ENCODE data around the gene IL17RC. TPM values are rescaled to one million over a fixed set of nuclear protein-coding genes. Genes with fewer than 3 reads are reported as not detected.

The IL17RC gene
- polyA plus RNA-seq, 3 donors, result 8.3 to 17.9 (median 9.3) TPM

DNA sequence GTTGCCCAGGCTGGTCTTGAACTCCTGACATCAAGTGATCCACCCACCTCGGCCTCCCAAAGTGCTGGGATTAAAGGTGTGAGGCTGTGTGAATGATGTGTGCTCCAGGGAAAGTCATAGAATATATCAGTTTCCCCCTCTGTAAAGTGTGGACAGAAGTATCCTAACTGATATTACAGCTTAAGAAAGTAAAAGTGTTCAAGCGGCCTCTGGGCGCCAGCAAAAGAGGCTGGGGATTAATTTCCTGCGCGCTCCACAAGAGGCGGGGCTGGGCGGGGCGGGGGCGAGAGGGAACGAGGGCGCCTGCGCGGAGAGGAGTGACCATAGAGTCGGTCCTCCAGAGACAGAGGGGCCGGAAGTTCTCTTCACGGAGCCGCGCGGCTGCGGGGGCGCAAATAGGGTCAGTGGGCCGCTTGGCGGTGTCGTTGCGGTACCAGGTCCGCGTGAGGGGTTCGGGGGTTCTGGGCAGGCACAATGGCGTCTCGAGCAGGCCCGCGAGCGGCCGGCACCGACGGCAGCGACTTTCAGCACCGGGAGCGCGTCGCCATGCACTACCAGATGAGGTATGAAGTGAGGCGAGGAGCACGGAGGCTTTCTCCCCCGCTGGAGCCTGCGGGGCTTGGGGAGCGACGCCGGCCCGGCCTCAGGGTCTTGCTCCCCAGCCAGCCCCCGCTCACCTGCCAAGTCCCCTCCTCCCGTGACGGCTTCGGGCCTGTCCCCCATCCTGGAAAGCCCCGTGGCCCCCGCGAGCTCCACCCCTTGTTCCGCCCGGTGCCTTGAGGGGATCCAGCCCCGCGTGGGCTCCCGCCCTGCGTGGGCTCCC is 26.4 kb upstream of the IL17RC start, which contains the start of gene JAGN1:
Gene JAGN1 (plus strand): TSS at position 362 of the 823 bp plus-strand sequence. CDS start 113 bp downstream, at position 475.
- H3K36me3 ChIP-seq (replicated peaks in 1 of 2; ENCODE audit: control insufficient read depth in 1 of 2, insufficient read depth in 2 of 2, low read length in 2 of 2), result peaks cover 10 to 21% of the 10 kb centered on the region in 2 donors
- H3K4me2 ChIP-seq (replicated peaks; ENCODE audit: extremely low read depth, low read length, poor library complexity, severe bottlenecking), result peak within 1 kb of the TSS; percentile 87
- intact Hi-C loops (cut with micrococcal nuclease), result no loop called here
- H2AFZ ChIP-seq (ENCODE audit: insufficient read depth, low read depth, low read length, poor library complexity, severe bottlenecking), result peak within 1 kb of the TSS; percentile 94
- H3K27me3 ChIP-seq (ENCODE audit: control insufficient read depth in 2 of 2, insufficient read depth in 2 of 2, low read length in 2 of 2), result no peaks in the 10 kb centered on the region
- peak within 1 kb of the TSS; percentile 62 to 99 (median 98) for H3K4me3 ChIP-seq (replicated peaks in 1 of 3; ENCODE audit: low read depth in 2 of 3, low read length in 3 of 3)
- peak within 1 kb of the TSS; percentile 98 for H3K9ac ChIP-seq (ENCODE audit: insufficient read depth, low read length, poor library complexity, severe bottlenecking)
- Mint-ChIP-seq H3K27me3 (ENCODE audit: low read depth in 3 of 3) (peaks cover 0 to 2% (median 0%) of the 10 kb centered on the region in 3 donors), H3K36me3 (peaks cover 22 to 28% of the 10 kb centered on the region in 2 donors), H3K9me3 (no peaks in the 10 kb centered on the region), H3K27ac (peak within 1 kb of the TSS; percentile 94 to 98 (median 97)), H3K4me3 (peak within 1 kb of the TSS; percentile 91 to 97), H3K4me1 (peaks cover 28% of the 10 kb centered on the region)
- H3K79me2 ChIP-seq (ENCODE audit: insufficient read depth, low read length), result peaks cover 32% of the 10 kb centered on the region
- TF ChIP-seq, protein P1, sequence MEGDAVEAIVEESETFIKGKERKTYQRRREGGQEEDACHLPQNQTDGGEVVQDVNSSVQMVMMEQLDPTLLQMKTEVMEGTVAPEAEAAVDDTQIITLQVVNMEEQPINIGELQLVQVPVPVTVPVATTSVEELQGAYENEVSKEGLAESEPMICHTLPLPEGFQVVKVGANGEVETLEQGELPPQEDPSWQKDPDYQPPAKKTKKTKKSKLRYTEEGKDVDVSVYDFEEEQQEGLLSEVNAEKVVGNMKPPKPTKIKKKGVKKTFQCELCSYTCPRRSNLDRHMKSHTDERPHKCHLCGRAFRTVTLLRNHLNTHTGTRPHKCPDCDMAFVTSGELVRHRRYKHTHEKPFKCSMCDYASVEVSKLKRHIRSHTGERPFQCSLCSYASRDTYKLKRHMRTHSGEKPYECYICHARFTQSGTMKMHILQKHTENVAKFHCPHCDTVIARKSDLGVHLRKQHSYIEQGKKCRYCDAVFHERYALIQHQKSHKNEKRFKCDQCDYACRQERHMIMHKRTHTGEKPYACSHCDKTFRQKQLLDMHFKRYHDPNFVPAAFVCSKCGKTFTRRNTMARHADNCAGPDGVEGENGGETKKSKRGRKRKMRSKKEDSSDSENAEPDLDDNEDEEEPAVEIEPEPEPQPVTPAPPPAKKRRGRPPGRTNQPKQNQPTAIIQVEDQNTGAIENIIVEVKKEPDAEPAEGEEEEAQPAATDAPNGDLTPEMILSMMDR (IDR thresholded peaks at IDR 0.05), result no peak
- H3K27ac ChIP-seq (ENCODE audit: low read depth in 1 of 2, low read length in 2 of 2), result peak within 1 kb of the TSS; percentile 89 to 99
- DNase-seq, result peak; percentile 86 to 91 (median 88)
- peaks cover 12 to 16% of the 10 kb centered on the region in 2 donors for H3K4me1 ChIP-seq (ENCODE audit: control insufficient read depth in 1 of 2, insufficient read depth in 2 of 2, low read length in 2 of 2)
- H4K20me1 ChIP-seq (ENCODE audit: insufficient read depth, low read length), result peaks cover 8% of the 10 kb centered on the region
- H3K9me3 ChIP-seq (replicated peaks in 1 of 2; ENCODE audit: control insufficient read depth in 1 of 2, insufficient read depth in 1 of 2, low read length in 2 of 2), result no peaks in the 10 kb centered on the region
- under 1% methylated on average over 55 of the region's 62 CpGs for WGBS (ENCODE audit: insufficient coverage)

DNA sequence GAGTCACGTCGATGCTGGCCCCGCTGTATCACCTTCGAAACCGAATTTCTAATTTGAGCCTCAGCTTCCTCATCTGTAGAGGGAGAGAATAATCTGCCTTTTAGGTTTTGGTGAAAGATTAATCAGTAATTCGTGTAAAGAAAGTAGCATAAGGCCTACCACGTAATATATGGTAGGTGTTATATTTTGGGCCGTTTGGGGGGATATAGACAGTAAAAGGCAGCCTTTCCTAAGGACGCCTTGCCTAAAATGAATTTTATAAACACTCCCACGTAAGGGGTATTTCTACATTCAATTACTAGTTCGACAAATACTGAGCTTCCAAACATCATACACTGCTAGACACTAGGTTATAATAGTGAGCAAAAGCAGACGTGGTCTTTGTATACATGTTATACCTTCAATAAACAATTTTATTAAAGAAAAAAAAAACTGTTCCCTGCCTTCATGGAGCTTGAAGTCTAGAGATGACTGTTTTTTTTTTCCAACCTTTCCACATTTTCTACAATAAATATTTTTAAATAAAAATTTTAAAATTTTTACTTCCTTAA is 25.8 kb upstream of the IL17RC start:
- Mint-ChIP-seq H3K27ac (peak overlapping the region; percentile 94 to 98 (median 97)), H3K4me3 (peak overlapping the region; percentile 91 to 97), H3K4me1 (peaks cover 30% of the 10 kb centered on the region), H3K9me3 (no peaks in the 10 kb centered on the region), H3K27me3 (ENCODE audit: low read depth in 3 of 3) (peaks cover 0 to 2% (median 0%) of the 10 kb centered on the region in 3 donors), H3K36me3 (peaks cover 24 to 28% of the 10 kb centered on the region in 2 donors)
- WGBS (ENCODE audit: insufficient coverage), result 0% methylated on average over 1 of the region's 12 CpGs
- Histone ChIP-seq H3K4me3 (replicated peaks in 1 of 3; ENCODE audit: low read depth in 2 of 3, low read length in 3 of 3) (peak overlapping the region; percentile 62 to 99 (median 98)), H3K4me1 (ENCODE audit: control insufficient read depth in 1 of 2, insufficient read depth in 2 of 2, low read length in 2 of 2) (peaks cover 12 to 16% of the 10 kb centered on the region in 2 donors), H3K27ac (ENCODE audit: low read depth in 1 of 2, low read length in 2 of 2) (peak overlapping the region; percentile 89 to 99), H4K20me1 (ENCODE audit: insufficient read depth, low read length) (peaks cover 8% of the 10 kb centered on the region), H3K36me3 (replicated peaks in 1 of 2; ENCODE audit: control insufficient read depth in 1 of 2, insufficient read depth in 2 of 2, low read length in 2 of 2) (peaks cover 10 to 21% of the 10 kb centered on the region in 2 donors), H3K79me2 (ENCODE audit: insufficient read depth, low read length) (peaks cover 32% of the 10 kb centered on the region), H3K27me3 (ENCODE audit: control insufficient read depth in 2 of 2, insufficient read depth in 2 of 2, low read length in 2 of 2) (no peaks in the 10 kb centered on the region), H3K9ac (ENCODE audit: insufficient read depth, low read length, poor library complexity, severe bottlenecking) (peak overlapping the region; percentile 98), H3K9me3 (replicated peaks in 1 of 2; ENCODE audit: control insufficient read depth in 1 of 2, insufficient read depth in 1 of 2, low read length in 2 of 2) (no peaks in the 10 kb centered on the region), H2AFZ (ENCODE audit: insufficient read depth, low read depth, low read length, poor library complexity, severe bottlenecking) (peak overlapping the region; percentile 94), H3K4me2 (replicated peaks; ENCODE audit: extremely low read depth, low read length, poor library complexity, severe bottlenecking) (peak overlapping the region; percentile 87)
- intact Hi-C loops (cut with micrococcal nuclease), result no loop called here
- TF ChIP-seq, protein P1 (IDR thresholded peaks at IDR 0.05), result no peak
- DNase-seq, result no peak
